ENCODE data around the gene FADS6.
"Not testable (repeated sequence)": the region's sequence is repeated elsewhere in the genome, so short reads cannot be mapped to it uniquely, and the experiment has no call there.

Gene FADS6

DNA sequence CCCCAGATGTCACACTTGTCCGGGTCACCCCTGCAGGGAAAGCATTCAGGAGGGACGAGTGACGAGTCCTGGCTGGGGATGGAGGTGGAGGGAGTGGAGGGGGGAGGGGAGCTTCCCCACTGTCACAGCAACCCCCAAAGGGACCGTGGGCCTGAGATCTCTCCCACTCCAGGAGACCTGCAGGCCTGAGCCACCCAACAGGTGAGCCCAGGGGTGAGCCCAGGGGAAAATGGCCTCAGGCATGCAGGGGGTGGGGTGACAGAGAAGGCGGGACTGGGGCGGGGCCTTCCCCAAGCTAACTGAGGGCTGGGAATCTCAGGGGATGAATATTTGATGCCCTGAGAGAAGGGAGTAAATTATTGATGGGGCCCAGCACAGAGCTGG is 27.2 kb upstream of the FADS6 start:
- no peak for DNase-seq

DNA sequence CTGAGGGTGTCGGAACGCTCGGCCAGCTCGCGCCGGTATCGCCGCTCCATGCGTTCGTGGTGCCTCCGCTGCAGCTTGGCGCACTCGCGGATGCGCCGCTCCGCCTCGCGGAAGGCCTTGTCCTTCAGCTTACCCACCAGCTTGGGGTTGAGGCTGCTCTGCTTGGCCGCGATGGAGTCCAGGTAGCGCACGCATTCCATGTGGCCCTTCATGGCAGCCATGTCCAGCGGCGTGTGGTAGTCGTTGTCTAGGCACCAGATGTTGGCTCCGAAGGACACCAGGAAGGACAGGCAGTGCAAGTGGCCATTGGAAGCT is 26.8 kb upstream of the FADS6 start:
- no peak for DNase-seq

DNA sequence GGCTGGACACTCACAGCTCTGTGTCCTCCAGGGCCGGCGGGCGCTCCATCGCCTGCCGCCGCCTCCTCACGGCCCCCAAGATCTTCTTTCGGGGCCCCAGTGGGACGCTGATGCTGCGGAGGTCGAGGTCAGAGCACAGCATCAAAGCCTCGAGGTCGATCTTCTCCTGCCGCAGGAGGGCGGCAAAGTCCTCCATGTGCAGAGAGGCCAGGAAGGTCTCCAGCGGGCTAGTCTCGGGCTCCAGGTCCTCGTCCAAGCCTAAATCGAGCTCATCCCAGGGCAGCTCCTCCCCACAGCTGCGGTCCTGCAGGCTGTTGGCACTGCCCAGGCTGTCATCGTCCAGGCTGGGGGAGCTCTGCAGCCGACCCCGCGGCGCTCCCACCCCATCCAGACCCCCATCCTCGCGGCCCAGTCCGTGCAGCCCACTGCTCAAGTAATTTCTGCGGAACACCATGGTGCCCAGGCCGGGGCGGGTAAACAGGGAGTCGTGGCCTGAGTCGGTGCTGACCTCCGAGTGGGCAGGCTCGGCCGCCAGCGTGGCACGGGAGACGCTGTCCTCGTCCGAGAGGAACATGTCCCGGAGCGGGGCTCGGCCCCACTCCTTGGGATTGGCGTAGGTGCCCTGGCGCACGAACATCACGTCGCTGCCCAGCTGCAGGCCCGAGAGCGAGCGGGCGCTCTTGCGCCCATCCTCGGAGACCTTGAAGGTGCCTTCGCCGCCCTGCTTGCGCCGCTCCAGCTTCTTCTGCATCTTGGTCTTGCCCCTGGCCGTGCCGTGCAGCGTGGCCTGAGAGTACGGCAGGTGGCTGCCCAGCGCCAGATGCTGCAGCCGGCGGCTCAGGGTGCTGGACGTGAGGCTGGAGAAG is 26.2 kb upstream of the FADS6 start:
- DNase-seq: peak; percentile 9

DNA sequence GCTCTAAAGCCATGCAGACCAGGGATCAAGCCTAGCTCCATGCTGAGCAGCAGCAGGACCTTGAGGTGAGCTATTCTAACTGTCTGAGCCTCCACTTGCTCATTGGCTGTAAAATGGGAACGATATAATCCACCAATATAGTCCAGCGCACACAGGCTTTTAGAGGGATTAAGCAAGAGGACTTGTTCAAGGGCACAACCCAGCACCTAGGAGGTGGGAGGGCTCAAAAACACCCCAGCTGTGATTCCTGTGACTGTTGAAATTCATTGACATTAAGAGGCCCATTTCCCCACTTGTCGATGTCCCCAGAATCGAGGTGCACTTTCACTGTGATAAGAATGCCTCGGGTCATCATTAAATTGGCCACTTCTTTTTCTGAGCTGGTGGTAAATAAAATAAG is 25.5 kb upstream of the FADS6 start:
- no peak for DNase-seq

DNA sequence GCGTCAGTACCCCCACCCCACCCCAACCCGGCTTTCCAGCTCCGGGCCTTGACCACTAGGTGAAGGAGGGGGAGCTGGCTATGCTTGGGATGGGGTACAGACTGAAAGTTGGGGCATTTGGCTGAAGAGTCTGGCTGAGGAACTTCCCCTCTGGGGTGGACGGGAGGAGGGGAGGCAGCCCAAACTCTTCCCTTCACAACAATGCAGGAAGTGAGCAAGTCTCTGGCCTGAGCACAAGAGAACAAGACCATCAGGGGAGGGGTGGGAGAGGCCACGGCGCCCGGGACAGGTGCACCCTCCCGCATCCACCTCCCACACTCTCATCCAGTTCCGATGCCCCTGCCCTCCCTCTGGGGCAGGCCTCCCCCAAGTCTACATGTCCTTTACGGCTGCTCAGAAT is 24.0 kb upstream of the FADS6 start:
- no peak for DNase-seq

DNA sequence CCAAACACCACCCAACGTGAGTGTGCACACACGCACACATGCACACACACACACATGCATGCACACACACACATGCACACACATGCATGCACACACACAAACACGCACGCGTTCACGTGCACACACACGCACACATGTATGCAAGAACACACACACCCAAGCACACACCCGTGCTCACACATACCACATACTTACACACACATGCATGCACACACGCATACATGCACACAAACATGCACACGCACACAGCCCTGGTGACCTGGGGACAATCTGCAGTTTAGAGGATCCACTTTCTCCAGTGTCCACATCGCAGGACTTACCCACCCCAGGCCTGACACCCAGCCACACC is 23.4 kb upstream of the FADS6 start:
- no peak for DNase-seq

DNA sequence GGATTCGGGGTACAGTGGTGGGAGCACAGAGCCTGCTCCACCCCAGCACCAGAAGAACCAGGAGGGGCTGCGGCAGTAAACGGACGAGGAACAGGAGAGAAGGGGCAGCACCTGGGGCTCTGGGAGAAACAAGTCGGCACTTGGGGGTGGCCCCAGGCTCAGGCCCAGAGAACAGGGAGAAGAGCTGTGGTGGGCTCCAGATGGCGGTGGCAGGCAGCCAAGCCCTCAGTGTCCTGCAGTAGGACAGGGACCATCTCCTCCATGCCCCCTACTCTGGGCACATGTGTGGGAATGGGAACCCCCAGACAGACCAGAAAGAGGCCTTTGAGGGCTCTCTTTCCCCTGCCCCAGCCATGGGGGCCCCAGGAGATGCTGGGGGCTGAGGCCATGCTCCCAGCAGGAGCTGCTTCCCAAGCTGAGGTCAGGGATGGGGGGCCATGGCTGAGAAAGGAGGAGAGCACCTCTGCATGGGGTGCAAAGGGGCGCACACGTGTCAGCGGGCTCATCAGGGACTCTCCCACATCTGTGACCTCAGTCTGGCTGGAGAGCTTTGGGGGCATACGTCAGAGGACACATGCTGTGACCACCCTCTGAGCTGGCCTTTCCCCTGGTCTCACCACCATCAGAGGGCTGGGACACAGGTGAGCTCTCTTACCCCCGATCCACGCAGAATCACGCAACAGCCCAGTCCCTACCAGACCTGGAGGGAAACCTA is 22.9 kb upstream of the FADS6 start:
- no peak for DNase-seq

DNA sequence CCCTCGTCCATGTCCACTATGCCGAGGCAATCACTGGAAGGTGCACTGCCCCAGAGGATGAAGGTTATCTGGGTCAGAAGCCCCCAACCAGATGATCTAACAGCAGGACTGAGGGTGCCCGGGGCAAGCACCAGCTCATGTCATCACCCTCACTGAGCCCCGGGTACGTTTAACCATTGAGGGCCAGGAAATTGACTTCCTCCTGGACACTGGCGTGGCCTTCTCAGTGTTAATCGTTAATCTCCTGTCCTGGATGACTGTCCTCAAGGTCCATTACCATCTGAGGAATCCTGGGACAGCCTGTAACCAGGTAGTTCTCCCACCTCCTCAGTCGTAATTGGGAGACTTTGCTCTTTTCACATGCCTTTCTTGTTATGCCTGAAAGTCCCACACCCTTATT is 18.0 kb upstream of the FADS6 start:
- DNase-seq: not testable (repeated sequence)

DNA sequence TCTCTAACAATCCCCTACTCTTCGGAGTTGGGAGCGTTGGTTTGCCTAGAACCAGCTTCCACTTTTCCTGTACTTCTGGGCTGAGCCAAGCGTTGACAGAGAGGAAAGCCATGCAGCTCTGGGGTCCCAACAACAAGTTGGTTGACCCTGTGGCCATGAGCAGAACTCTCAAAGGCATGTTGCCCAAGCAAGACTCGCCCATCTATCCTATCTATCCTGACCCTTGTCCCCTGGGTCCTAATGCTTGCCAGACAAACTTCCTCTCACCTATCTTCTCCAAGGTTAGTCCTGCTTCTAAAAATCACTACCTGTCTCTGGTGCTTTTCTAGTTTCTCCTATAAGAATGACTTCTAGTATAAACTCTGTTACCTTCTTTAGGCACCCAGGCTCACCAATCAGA is 15.7 kb upstream of the FADS6 start:
- not testable (repeated sequence) for DNase-seq

DNA sequence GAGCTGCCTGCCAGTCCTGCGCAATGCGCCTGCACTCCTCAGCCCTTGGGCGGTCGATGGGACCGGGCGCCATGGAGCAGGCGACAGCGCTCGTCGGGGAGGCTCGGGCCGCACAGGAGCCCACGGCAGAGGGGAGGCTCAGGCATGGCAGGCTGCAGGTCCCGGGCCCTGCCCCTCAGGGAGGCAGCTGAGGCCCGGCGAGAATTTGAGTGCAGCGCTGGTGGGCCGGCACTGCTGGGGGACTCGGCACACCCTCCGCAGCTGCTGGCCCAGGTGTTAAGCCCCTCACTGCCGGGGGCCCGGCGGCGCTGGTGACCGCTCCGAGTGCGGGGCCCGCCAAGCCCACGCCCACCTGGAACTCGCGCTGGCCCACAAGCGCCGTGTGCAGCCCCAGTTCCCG is 13.6 kb upstream of the FADS6 start:
- no peak for DNase-seq

DNA sequence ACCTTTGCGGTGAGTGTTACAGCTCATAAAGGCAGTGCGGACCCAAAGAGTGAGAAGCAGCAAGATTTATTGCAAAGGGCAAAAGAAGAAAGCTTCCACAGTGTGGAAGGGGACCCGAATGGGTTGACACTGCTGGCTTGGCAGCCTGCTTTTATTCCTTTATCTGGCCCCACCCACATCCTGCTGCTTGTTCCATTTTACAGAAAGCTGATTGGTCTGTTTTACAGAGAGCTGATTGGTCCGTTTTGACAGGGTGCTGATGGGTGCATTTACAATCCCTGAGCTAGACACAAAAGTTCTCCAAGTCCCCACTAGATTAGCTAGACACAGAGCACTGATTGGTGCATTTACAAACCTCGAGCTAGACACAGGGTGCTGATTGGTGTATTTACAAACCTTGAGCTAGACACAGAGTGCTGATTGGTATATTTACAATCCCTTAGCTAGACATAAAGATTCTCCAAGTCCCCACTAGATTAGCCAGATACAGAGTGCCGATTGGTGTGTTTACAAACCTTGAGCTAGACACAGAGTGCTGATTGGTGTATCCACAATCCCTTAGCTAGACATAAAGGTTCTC is 12.9 kb upstream of the FADS6 start:
- DNase-seq: not testable (repeated sequence)

DNA sequence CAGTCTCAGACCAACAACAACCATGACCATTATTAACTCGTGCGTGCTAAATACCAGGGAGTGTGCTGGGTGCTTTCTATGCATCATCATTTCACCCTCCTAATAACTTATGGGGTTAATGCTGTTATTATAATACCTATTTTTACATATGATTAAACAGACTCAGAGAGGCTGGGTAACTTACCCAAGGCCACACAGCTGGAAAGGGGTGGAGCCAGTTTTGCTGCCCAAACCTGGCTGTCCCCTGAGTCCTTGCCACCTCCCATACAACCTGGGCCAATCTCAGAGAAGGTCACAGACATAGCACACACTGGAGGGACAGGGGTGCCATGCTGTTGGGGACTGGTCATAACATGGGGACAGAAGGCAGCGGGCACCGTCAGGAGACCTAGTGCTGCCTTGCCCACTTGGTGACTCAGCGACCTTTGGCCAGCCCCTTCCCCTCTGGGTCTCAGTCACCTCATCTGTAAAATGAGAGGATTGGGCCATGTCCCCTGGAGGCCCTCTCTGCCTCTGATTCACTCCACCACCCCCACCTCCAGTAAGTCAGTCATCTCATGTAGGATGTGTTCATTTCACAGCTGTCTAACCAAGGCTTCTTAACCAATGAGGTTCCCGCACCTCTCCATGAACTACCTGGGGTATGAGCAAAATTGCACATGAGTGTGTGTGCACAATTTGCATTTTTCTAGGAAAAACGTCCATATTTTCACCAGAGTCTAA is 11.4 kb upstream of the FADS6 start:
- no peak for DNase-seq

DNA sequence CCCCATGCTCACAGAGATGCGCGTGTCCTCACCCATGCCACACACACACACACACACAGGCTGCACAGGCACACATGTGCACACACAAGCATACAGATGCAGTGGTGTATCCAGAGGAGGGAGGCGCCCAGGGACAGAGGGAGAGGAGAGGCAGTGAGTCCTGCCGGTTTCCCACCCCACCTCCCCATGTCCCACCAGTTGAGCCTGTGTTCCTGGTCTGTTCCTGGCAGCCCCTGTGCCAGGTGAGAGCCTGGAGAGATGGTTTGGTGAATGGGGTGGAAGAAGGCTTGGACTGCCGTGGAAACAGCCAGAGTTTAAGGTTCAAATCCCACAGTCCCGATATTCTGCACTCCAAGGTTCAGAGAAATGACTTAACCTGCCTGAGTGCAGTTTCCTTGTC is 10.2 kb upstream of the FADS6 start:
- DNase-seq: no peak

DNA sequence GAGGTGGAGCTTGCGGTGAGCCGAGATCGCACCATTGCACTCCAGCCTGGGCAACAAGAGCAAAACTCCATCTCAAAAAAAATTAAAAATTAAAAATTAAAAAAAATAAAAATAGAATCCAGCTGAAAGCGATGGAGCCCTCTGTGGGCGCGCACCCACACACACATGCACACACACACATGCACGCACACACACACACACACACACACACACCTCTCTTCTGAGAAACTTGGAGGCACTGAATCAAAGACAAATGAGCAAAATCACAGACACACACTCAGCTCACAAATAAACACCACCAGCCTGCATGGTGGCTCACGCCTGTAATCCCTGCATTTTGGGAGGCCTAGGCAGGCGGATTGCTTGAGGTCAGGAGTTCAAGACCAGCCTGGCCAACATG is 9.6 kb upstream of the FADS6 start:
- DNase-seq: no peak

DNA sequence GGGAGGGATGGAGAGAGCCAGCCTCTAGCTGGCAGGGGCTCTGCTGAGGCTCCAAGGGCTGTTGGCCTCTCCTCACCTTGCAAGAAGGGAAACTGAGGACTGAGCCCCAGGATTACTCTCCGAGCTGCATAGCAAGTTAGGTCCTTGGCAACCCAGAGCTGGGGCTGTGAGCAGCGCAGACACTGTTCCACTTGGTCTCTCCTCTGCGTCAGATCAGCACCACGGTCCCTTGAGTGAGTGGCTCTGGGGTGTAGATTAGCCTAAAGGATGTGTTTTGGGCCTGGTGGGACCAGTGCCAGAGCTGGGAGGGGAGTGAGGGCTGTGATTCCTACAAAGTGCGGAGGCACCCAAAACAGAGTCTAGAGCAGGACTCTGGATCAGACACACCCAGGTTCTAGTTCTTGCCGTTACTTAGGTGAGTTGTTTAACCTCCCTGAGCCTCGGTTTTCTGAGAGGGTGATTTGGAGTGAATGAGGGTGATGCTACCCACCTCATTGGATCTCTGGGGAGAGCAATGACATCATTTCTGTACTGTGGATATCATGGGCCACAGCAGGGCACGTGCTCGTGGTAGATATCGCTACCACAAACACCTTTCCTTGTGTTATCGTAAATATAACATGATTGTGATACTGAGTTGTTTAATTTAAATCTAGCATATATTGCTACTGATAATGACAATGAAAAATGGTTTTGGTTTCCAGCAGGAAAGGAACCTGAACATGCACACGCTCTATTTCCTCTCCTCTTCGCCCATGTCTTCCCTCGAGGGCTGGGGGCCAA is 8.1 kb upstream of the FADS6 start:
- DNase-seq: no peak

DNA sequence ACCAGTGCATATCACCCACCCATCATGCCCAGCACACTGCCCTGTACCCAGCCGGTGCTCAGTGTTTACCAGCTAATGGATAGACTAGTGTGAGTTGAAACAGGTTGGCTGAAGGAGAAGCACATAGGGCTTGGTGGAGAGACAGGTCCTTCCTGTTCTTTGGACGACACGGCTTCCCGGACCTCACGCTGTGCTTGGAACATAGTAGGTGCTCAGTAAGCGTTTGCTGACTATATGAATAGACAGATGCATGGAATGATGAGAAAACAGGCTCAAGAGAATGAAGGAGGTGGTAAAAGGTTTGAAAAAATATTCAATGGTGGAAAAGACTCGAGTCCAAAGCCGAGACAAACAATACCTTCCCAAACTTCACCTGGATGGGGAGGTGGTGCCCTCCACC is 6.8 kb upstream of the FADS6 start:
- no peak for DNase-seq

DNA sequence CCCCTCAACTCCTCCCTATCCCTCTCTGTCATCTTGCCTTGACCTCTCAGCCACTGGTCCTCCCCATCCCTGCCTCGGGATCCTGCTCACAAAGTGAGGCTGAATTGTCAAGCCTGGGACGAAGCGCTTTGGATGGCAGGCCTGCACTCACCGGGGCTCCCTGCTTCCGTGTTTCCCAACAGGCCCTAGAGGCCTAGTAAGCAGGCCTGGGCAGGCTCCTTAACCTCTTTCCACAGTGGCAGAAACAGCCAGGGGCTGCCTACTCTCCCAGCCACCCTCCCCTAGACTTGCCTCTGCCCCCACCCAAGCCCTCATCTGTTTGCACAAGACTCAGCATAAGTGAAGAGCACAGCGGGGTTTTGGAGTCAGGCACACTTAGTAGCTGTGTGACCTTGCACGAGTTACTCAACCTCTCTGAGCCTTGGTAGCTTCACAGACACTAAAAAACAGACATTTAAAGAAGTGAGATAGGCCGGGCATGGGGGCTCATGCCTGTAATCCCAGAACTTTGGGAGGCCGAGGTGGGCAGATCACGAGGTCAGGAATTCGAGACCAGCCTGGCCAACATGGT is 5.0 kb upstream of the FADS6 start:
- DNase-seq: no peak

DNA sequence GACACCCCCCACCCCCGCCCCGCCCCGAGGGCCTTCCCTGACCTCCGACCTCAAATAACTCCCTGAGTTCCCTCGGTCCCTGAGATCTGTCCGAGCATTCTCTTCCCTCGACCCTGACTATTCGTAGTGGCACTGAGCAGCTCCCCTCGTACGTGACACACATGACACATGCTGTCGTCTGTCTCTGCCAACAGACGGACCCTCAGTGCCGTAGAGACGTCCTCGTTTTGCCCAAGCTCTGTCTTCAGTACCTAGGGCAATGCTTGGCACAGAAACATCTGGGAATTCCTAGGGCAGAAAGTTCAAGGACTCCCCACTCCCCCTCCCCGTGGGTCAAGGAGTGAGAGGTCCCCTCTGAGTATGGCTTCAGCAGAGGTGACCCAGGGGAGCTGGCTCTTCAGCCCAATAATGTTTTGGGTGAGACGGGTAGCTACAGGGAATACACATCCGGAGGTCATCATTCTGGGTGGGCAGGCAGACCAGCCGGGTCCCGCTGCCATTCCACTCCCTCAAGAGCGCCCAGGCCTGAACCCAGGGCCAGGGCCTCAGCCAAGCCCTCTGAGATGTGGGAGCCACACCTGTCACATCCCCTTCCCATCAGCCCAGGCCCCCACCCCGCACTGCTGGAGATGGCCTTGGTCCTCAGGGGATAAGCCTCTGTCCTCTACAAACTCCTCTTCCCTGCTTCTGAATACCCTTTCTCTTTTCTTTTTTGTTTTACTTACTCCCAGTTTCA is 671 bp upstream of the FADS6 start:
- no peak for DNase-seq

DNA sequence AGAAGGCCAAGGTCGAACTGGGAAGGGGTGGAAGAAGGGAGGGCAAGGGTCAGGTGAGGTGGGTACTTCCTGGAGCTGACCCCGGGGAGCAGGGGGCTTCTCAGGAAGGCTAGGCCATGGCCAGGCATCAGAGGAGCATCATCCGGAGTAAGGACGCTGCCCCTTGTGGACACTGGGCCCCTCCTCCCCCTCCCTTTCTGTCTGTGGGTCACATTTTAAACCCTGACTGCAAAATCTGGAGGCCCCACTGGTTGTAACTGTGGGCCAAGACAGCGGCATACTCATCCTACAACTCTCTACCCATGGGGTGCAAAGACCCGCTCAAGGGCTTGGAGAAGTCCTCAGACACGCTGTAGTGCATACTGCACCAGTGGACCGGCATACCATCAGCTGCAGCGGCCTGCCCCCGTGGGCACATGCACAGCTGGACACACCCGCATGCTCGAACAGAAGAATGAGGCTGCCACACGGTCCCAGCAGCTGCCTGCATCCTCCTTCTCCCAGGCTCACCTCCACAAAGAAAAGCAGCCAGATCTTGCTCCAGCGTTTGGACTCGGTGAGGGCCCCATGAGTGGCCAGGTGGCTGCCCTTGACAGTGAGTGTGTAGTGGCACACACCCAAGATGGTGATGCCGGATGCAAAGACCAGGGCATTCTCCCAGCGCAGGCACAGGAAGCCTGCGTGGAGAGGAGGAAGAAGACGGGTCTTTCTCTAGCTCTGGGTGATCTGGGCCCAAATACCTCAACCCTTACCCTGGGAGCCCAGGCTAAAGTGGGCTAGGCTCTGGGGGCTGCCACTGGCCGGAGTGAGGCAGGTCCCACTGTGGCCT is 1.2 kb downstream of the FADS6 start:
- no peak for DNase-seq

DNA sequence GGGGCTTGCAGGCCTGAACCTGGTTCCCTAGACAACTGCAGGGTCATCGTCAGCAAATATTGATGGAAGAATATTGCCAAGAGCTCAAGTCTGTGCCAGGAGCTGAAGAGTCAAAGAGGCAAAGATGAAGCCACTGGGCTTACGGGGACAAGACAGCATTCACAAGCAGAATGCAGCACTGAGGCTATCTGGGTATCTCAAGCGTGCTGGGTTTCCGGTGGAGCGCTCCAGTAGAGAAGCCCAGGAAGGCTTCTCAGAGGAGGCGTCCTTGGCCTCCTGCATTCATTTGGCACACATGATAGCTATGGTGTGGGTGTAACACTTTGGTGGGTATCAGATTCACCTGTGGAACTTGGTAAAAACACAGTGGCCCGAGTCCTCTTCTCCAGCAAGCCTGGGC is 2.9 kb downstream of the FADS6 start:
- no peak for DNase-seq

DNA sequence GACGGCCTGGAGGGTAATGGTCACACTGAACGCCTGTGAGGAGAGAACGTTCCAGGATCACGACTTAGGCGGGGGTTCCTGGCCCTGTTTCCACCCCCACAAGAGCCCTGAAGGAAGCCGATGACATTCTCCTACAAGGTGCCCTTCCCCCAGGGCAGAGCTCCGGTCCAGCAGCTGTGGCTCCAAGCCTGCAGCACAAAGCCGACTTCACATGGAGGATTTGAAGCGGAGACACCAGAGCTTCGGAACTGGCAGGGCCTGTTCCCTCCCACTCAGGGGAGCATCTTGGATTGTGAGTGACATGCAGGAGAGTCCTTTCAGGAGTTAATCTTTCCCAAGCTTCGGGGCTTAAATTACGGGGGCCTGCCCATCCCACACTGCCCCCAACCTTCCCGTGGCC is 5.0 kb downstream of the FADS6 start:
- no peak for DNase-seq

Measured in activated CD4-positive, alpha-beta T cell treated with anti-CD3 and anti-CD28 coated beads, Interleukin-2, amount 50 U/mL, for 16 hours (primary cell).